T-helper 22 cell (primary cell): Measurements from ENCODE around the gene PDZK1IP1.
"Not testable (repeated sequence)": the region's sequence is repeated elsewhere in the genome, so short reads cannot be mapped to it uniquely, and the experiment has no call there.

ENCODE experiments used
- DNase-seq: peaks from one replicate; pipeline ENCODE4 v3.0.0-alpha.2; 2020; ENCODE audit warnings: low read depth

PDZK1IP1 gene

GRCh38 chr1:47181095-47181954, 8.5 kb downstream of the PDZK1IP1 start:
- no peak for DNase-seq

- DNase-seq = no peak
These were observed 9.2 kb downstream of the PDZK1IP1 start for GRCh38 chr1:47180603-47181094.

- DNase-seq = no peak
These were observed 9.8 kb downstream of the PDZK1IP1 start for GRCh38 chr1:47179988-47180563.

- DNase-seq = peak; percentile 22
These were observed 10.5 kb downstream of the PDZK1IP1 start for GRCh38 chr1:47179017-47179987.

GRCh38 chr1:47178654-47179016, 11.2 kb downstream of the PDZK1IP1 start:
- DNase-seq = no peak

- DNase-seq = no peak
These were observed 11.8 kb downstream of the PDZK1IP1 start for GRCh38 chr1:47178020-47178419.

GRCh38 chr1:47175227-47175934, 14.5 kb downstream of the PDZK1IP1 start:
- DNase-seq = no peak

GRCh38 chr1:47174656-47175020, 15.2 kb downstream of the PDZK1IP1 start:
- no peak for DNase-seq

GRCh38 chr1:47172782-47173181, 17.1 kb downstream of the PDZK1IP1 start:
- no peak for DNase-seq

- DNase-seq = no peak
These were observed 25.3 kb downstream of the PDZK1IP1 start for GRCh38 chr1:47164552-47164951.

- DNase-seq = no peak
These were observed 28.4 kb downstream of the PDZK1IP1 start for GRCh38 chr1:47161298-47162040.

GRCh38 chr1:47160716-47161115, 29.1 kb downstream of the PDZK1IP1 start:
- DNase-seq = no peak

GRCh38 chr1:47157957-47158356, 31.9 kb downstream of the PDZK1IP1 start:
- DNase-seq = not testable (repeated sequence)

GRCh38 chr1:47156457-47156856, 33.4 kb downstream of the PDZK1IP1 start:
- DNase-seq = not testable (repeated sequence)

GRCh38 chr1:47149162-47149561, 40.7 kb downstream of the PDZK1IP1 start:
- not testable (repeated sequence) for DNase-seq

GRCh38 chr1:47147047-47147785, 42.6 kb downstream of the PDZK1IP1 start:
- DNase-seq = no peak

GRCh38 chr1:47146495-47146894, 43.3 kb downstream of the PDZK1IP1 start:
- DNase-seq = not testable (repeated sequence)

- not testable (repeated sequence) for DNase-seq
These were observed 46.2 kb downstream of the PDZK1IP1 start for GRCh38 chr1:47143654-47144053.

- not testable (repeated sequence) for DNase-seq
These were observed 49.5 kb downstream of the PDZK1IP1 start for GRCh38 chr1:47140358-47140757.
